HepG2 (cell line): ENCODE data around the gene NUAK2. TPM values are rescaled to one million over a fixed set of nuclear protein-coding genes. Genes with fewer than 3 reads are reported as not detected.

Experiments used
- BCL3 ChIP-seq: sonication (generic); formaldehyde crosslinking; IDR thresholded peaks from 2 replicates; pipeline ENCODE4 v1.5.1; 2020; ENCODE audit warnings: mild to moderate bottlenecking, missing genetic modification reagents, moderate library complexity
- CBX5 ChIP-seq: sonication (generic); formaldehyde crosslinking; IDR thresholded peaks from 2 replicates; pipeline ENCODE4 v1.4.0; 2020; ENCODE audit warnings: missing genetic modification reagents, borderline replicate concordance
- FOXA1 ChIP-seq, 2 experiments: fragments of 450-650 bp in 1 of 2; sonication (generic) in 1 of 2; formaldehyde crosslinking in 1 of 2; IDR thresholded peaks; 2 replicates each; pipeline versions ENCODE4 v1.4.0 to v1.6.1; 2016 to 2020; ENCODE audit warnings: missing genetic modification reagents in 1 of 2
- HNF4A ChIP-seq: sonication (generic); formaldehyde crosslinking; IDR thresholded peaks from 2 replicates; pipeline ENCODE4 v1.4.0; 2020; ENCODE audit warnings: missing genetic modification reagents
- NKX3-1 ChIP-seq: sonication (generic); formaldehyde crosslinking; IDR thresholded peaks from 2 replicates; pipeline ENCODE4 v1.5.0; 2020; ENCODE audit warnings: missing genetic modification reagents
- ZNF280D ChIP-seq: sonication (generic); formaldehyde crosslinking; IDR thresholded peaks from 2 replicates; pipeline ENCODE4 v1.5.1; 2020; ENCODE audit warnings: mild to moderate bottlenecking, missing genetic modification reagents
- ZNF318 ChIP-seq: sonication (generic); formaldehyde crosslinking; IDR thresholded peaks from 2 replicates; pipeline ENCODE4 v1.4.0; 2020; ENCODE audit warnings: mild to moderate bottlenecking, missing genetic modification reagents
- ZNF597 ChIP-seq: sonication (generic); formaldehyde crosslinking; IDR thresholded peaks from 2 replicates; pipeline ENCODE4 v1.5.0; 2020; ENCODE audit warnings: missing genetic modification reagents
- ZSCAN30 ChIP-seq: sonication (generic); formaldehyde crosslinking; IDR thresholded peaks from 2 replicates; pipeline ENCODE4 v1.5.0; 2020; ENCODE audit warnings: mild to moderate bottlenecking, missing genetic modification reagents
- polyA plus RNA-seq, 8 experiments: library from polyadenylated mRNA; depleted of rRNA in 3 of 8; stranded (reverse) in 7 of 8; unstranded in 1 of 8; fragments of >200 nt; fragmentation: Illumina TruSeq in 4 of 8; extraction: Trizol in 4 of 8; gene quantifications; 2 replicates each; pipeline versions ENCODE4 v1.2.1 to v1.2.3, GENCODE V29; 2011 to 2016; ENCODE audit warnings: low read depth in 4 of 8, missing spikeins in 1 of 8, mixed read lengths in 1 of 8; ENCODE audit not compliant: insufficient read depth in 1 of 8
- total RNA-seq, 5 experiments: library from RNA; depleted of rRNA; stranded (reverse); fragments of >200 nt; fragmentation: Illumina TruSeq; extraction: Trizol; gene quantifications; 2 replicates each; pipeline ENCODE4 v1.2.3, GENCODE V29; 2016; ENCODE audit warnings: low read depth in 1 of 5
- TF ChIP-seq, protein P1 (sequence below): IDR thresholded peaks from 2 replicates; pipeline ENCODE4 v1.6.1; 2016; ENCODE audit warnings: missing compliant biosample characterization, missing genetic modification reagents, borderline replicate concordance
- TF ChIP-seq, protein P2 (sequence below): IDR thresholded peaks from 2 replicates; pipeline ENCODE4 v1.6.1; 2012; ENCODE audit warnings: low read depth, low read length, improper control_type of control experiment

NUAK2 gene
- total and polyA plus RNA-seq, 2 of the 13 experiments (the other 11 are each of a cell fraction or from before 2014, with no cell fraction given), result 0.75 to 1.1 TPM

DNA sequence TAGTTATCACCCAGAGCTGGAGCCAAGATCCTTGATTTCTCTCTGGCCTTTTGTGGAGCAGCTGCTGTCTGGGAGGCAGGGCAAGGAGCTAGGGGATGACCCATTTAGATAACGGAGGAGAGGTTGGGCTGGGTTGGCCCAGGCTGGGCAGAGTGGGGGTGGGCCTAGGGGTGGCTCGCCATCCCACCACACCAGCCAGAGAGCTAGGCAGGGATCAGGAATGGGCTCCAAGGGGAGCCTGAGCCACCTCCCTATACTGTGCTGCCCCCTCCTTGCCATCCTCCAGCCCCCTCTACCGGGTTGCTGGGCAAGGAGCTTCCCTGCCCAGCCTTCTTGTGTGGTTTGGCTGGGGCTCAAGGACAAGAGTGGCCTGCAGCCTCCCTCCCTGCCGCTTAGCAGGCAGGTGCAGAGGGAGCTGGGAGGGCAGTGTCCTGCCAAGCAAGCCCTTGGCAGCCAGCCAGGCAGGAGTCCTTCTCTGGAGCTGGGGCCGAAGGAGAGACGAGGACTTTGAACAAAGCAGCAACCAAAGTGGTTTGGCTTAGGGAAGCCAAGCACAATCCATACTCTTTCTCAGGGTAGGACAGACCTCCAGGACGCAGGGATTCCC, 4.1 kb downstream of the NUAK2 start (continued):
- TF ChIP-seq BCL3 (CRISPR knock-in tag) (no peak), NKX3-1 (no peak), ZNF318 (CRISPR knock-in tag) (no peak), CBX5 (CRISPR knock-in tag) (no peak), ZNF280D (no peak), ZSCAN30 (no peak), FOXA1 (IDR thresholded peaks at IDR 0.05) (no peak), FOXA1 (CRISPR knock-in tag; IDR thresholded peaks at IDR 0.05) (no peak), ZNF597 (CRISPR knock-in tag) (no peak), HNF4A (peak; percentile 78)
- TF ChIP-seq, protein P1, sequence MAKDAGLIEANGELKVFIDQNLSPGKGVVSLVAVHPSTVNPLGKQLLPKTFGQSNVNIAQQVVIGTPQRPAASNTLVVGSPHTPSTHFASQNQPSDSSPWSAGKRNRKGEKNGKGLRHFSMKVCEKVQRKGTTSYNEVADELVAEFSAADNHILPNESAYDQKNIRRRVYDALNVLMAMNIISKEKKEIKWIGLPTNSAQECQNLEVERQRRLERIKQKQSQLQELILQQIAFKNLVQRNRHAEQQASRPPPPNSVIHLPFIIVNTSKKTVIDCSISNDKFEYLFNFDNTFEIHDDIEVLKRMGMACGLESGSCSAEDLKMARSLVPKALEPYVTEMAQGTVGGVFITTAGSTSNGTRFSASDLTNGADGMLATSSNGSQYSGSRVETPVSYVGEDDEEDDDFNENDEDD (CRISPR knock-in tag), result no peak
- TF ChIP-seq, protein P2, sequence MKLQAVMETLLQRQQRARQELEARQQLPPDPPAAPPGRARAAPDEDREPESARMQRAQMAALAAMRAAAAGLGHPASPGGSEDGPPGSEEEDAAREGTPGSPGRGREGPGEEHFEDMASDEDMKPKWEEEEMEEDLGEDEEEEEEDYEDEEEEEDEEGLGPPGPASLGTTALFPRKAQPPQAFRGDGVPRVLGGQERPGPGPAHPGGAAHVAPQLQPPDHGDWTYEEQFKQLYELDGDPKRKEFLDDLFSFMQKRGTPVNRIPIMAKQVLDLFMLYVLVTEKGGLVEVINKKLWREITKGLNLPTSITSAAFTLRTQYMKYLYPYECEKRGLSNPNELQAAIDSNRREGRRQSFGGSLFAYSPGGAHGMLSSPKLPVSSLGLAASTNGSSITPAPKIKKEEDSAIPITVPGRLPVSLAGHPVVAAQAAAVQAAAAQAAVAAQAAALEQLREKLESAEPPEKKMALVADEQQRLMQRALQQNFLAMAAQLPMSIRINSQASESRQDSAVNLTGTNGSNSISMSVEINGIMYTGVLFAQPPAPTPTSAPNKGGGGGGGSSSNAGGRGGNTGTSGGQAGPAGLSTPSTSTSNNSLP, result no peak
